ENCODE measurements around the gene NPAS4.
"Not testable (repeated sequence)": the region's sequence is repeated elsewhere in the genome, so short reads cannot be mapped to it uniquely, and the experiment has no call there.

The NPAS4 gene

GRCh38 chr11:66420671-66421476, at the start of gene NPAS4:
NPAS4 (plus strand) TSS chr11:66421035; CDS start chr11:66421180, 145 bp downstream.
- DNase-seq = no peak

GRCh38 chr11:66371627-66372415, 49.0 kb upstream of the NPAS4 start, which contains the start of gene SLC29A2:
SLC29A2 (minus strand) TSS chr11:66371760; CDS start chr11:66371591, 169 bp downstream.
- peak; percentile 20 for DNase-seq

DNA sequence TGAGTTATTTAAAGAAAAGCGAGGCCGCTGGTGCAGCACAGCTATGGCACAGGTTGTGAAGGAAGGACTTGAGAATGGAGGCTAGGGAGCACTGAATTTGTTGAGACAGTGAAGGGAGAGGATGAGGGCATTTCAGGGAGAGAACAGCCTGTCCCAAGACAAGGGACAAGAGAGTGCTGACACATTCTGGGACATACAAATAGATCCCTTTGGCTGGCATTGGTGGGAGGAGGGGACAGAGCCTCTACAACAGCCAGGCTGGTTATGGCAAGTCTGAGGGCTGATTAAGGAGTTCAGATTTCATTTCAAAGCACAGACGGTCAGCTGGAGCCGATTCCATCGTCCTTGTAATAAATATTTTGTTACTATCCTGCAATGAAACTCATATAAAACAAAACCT, 47.6 kb upstream of the NPAS4 start:
- no peak for DNase-seq

GRCh38 chr11:66373690-66374287, 47.0 kb upstream of the NPAS4 start:
- not testable (repeated sequence) for DNase-seq

DNA sequence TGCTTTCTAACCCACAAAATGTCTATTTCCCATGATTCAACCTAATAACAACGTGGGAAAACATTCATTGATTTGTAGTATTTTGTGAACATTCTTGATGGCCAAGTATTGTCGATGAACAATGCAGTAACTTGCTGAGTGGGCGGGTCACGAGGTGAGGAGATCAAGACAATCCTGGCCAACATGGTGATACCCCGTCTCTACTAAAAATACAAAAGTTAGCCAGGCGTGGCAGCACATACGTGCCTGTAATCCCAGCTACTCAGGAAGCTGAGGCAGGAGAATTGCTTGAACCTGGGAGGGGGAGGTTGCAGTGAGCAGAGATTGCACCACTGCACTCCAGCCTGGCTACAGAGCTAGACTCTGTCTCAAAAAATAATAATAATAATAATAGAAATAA, 40.6 kb upstream of the NPAS4 start:
- not testable (repeated sequence) for DNase-seq

- DNase-seq = not testable (repeated sequence)
Measured at GRCh38 chr11:66384316-66384715, 36.5 kb upstream of the NPAS4 start.

DNA sequence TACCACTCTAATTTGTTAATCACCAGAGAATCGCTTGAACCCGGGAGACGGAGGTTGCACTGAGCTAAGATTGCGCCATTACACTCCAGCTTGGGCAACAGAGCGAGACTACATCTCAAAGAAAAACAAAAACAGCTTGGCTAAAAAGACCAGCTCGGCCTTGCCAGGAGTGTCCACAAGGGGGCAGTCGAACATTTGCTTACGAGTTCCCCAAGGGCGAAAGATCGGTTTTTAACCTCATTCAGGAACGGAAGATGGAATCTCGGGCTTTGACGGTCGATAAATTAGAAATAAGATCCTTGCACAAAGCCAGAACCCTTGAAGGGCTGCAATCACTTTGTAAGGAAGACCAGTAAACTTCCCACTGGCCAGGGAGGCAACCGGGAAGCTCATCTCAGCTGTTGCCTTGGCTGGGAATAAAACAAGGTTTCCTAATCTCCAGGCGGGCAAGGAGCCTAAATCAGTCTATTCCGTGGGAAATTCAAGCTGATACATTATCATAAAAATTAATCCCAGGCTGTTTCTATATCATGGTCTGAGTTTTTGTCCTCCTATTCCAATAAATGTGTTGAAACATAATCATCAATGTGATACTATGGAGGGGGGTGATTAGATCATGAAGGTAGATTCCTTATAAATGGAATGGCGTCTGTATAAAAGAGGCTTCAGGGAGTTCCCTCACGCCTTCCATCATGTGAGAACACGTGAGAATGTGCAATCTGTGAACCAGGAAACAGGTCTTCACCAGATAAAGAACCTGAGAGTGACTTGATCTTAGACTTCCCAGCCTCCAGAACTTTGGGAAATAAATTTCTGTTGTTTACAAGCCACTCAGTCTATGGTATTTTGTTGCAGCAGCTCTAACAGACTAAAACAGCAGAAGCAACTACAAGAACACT, 34.4 kb upstream of the NPAS4 start:
- DNase-seq = peak; percentile 62

GRCh38 chr11:66388780-66389386, 32.0 kb upstream of the NPAS4 start:
- peak; percentile 39 for DNase-seq

DNA sequence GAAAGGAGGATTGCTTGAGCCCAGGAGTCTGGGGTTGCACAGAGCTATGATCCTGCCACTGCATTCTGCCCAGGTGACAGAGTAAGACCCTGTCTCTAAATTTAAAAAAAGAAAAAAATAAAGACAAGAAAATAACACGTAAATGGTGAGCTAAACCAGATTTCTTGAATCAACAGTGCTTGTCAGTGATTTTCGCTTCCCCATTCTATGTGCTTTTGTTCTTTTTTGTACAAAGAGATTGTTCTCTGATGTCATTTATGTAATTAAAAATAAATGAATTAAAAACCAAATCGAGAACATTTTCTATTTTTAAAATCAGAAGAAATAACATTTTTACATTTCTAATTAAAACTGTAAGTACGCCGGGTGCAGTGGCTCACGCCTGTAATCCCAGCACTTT, 29.5 kb upstream of the NPAS4 start:
- DNase-seq = no peak

- no peak for DNase-seq
Measured at GRCh38 chr11:66393954-66394353, 26.9 kb upstream of the NPAS4 start.

DNA sequence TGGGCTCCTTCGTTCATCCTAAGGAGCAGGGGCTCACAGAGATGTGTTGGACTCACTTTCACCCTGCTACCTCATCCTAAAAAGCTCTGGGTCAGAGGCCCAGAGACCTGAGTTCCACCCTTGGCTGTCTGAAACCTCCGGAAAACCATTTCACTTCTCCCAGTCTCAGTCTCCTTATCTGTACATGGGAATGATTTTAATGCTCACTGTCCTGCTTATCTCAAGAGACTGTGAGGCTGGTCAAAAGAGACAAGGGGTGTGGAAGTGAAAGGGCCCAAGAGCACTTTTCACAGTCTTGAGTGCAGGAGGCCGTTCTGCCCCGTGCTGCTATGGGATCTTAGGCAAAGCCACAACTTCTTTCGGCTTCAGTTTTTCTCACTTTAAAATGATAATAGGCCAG, 13.2 kb upstream of the NPAS4 start:
- DNase-seq = no peak

DNA sequence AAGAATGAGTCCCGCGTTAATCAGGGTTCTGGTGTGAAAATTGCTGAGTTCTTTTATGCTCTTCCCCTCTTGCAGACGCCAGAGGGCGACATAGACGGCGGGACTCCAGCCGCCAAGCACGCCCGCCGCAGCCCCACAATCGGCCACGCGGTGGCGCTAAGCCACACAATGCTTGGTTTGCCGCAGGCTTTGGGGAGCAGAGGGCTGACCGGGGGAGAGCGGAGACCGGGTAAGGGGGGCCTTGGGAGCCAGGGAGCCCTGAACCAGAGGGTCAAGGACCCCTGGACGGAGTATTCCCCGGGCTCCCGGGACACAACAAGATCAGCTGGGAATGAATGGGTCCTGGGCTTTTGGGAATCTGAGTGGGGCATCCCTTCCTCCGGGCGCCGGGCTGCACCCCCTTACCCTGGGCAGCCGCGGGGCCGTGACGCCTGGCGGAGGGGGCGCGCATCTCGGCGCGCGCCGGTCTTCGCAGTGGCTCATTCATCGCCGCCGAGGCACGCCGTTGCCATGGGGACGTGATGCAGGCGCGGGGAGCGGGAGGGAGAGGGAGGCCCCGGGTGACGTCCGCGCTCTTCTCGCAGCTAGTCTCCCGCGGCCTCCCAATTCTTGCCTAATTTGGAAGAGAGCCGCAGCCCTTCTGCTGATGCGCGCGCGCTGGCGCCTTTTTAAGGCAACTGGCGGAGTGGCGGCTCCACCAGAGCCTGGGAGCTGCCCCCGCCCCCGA, 12.2 kb upstream of the NPAS4 start:
- DNase-seq = peak; percentile 71

GRCh38 chr11:66409226-66409625, 11.6 kb upstream of the NPAS4 start:
- DNase-seq = no peak

DNA sequence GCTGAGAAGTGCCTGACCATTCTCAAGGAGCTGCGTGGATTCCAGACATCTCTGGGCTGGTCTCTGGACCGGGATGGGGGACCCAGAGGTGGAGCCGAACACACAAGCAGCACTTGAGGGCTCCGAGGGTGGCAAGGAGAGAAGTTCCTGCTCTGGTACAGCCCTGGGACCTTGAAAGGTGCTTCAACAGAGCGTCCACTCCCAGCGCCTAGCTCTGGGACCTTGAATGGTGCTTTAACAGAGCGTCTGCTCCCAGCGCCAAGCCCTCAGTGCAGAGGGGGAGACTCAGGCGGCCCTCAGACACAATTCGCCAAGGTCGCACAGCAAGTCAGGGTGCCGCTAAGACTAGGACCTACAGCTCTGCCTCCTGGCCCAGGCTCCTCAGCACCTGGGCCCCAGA, 10.6 kb upstream of the NPAS4 start:
- no peak for DNase-seq

DNA sequence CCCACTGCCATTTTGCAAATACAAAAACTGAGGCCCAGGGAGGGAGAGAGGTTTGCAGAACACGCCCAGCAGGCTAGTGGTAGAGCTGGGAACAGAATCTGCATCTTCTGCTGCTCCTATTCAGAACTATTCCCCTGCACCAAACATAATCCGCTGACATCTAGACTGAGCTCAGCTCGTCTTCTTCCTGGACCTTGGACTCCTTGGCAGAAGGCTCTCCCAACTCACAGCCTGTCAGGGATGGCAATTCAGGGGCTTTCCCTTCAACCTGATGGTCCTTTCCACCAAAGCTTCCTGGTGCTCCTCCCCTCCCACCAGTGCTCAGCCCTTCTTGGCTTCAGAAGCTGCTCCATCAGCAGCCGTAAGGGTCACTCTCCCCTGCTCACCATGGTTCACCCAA, 9.5 kb upstream of the NPAS4 start:
- DNase-seq = no peak

DNA sequence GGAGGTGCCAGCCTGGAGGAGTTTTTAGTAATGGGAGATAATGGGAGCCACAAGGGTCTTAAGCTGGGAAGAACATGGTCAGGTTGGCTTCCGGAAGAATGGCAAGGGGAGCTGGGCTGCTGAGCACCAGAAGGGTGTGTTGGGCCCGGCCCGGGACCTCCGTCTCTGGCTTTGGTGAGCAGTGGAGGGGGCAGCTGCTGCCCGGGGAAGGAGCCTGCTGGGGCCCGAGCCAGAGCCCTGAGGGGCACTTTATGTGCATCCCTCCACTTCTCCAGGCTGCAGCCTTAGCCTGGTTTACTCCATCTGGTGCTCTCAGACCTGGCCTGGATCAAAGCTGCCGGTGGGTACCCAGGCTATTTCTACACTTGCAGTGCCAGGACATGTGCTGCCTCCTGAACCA, 8.7 kb upstream of the NPAS4 start:
- DNase-seq = no peak

GRCh38 chr11:66413167-66413566, 7.7 kb upstream of the NPAS4 start:
- DNase-seq = no peak

- no peak for DNase-seq
Measured at GRCh38 chr11:66414120-66414934, 6.5 kb upstream of the NPAS4 start.

DNA sequence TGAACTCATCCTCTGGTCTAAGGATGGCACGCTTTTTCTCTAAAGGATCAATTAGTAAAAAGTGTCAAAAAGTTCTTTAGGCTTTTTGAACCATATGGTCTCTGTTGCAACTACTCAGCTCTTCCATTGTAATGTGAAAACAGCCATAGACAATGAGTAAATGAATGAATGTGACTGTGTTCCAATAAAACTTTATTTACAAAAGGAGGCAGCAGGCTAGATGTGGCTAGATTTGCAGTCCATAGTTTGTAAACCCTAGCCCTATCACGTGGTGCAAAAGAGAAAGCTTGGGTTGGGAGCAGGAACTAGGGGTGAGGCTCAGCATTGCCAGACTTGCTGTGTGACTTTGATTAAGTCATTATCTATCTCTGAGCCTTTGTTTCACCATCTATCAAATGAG, 5.4 kb upstream of the NPAS4 start:
- no peak for DNase-seq

- DNase-seq = no peak
Measured at GRCh38 chr11:66417000-66417399, 3.8 kb upstream of the NPAS4 start.
